Anterior cingulate cortex (tissue), 58 donors: ENCODE measurements around the gene MEF2B.
A peak's percentile ranks its signal among the peaks of the same experiment; 100 is the strongest.
"Not testable (repeated sequence)": the region's sequence is repeated elsewhere in the genome, so short reads cannot be mapped to it uniquely, and the experiment has no call there.

Experiments used
- DNase-seq, 58 donors: peaks; one replicate each; lab custom pipeline; 2025; lab: John Stamatoyannopoulos, UW

Gene MEF2B

GRCh38 chr19:19201697-19202630, 31.9 kb upstream of the MEF2B start:
- DNase-seq: no peak

GRCh38 chr19:19193926-19194325, 23.9 kb upstream of the MEF2B start:
- DNase-seq: no peak

- no peak for DNase-seq
Measured at GRCh38 chr19:19192910-19193423, 22.9 kb upstream of the MEF2B start.

GRCh38 chr19:19192078-19192882, 22.2 kb upstream of the MEF2B start, which contains the start of the genes BORCS8 and RFXANK:
BORCS8 (minus strand) TSS chr19:19192152; CDS start chr19:19192117, 35 bp downstream.
RFXANK (plus strand) TSS chr19:19192258; CDS start chr19:19193947, 1,689 bp downstream.
- peak; percentile 88 to 99 (median 98) for DNase-seq

GRCh38 chr19:19191768-19192077, 21.7 kb upstream of the MEF2B start:
- no peak for DNase-seq

- no peak for DNase-seq
Measured at GRCh38 chr19:19186742-19187141, 16.7 kb upstream of the MEF2B start.

- peak in 4 of 58 donors; percentile 1 to 13 (median 10) for DNase-seq
Measured at GRCh38 chr19:19185853-19186740, 16.0 kb upstream of the MEF2B start.

- no peak for DNase-seq
Measured at GRCh38 chr19:19181488-19181998, 11.5 kb upstream of the MEF2B start.

GRCh38 chr19:19179548-19180441, 9.7 kb upstream of the MEF2B start:
- no peak for DNase-seq

GRCh38 chr19:19176950-19177349, 6.9 kb upstream of the MEF2B start:
- no peak for DNase-seq

GRCh38 chr19:19173243-19173642, 3.2 kb upstream of the MEF2B start:
- not testable (repeated sequence) for DNase-seq

- DNase-seq: no peak
Measured at GRCh38 chr19:19171821-19172532, 1.9 kb upstream of the MEF2B start.

- DNase-seq: no peak
Measured at GRCh38 chr19:19170873-19171672, 1.0 kb upstream of the MEF2B start.

GRCh38 chr19:19169236-19170052, 619 bp downstream of the MEF2B start:
- no peak for DNase-seq

- DNase-seq: no peak
Measured at GRCh38 chr19:19167612-19168011, 2.5 kb downstream of the MEF2B start.

- no peak for DNase-seq
Measured at GRCh38 chr19:19165396-19165795, 4.7 kb downstream of the MEF2B start.
